ENCODE results near the gene C11orf68.

Gene C11orf68

GRCh38 chr11:65897020-65897471, 21.8 kb downstream of the C11orf68 start:
- Histone ChIP-seq H3K27ac (ENCODE audit: poor library complexity, severe bottlenecking) (peak overlapping the region; percentile 96), H3K27me3 (ENCODE audit: insufficient read depth, poor library complexity, severe bottlenecking) (no peaks in the 10 kb centered on the region), H3K4me3 (ENCODE audit: severe bottlenecking) (no peak overlapping the region), H3K36me3 (ENCODE audit: low read depth) (peaks cover 61% of the 10 kb centered on the region), H3K4me1 (ENCODE audit: insufficient read depth, poor library complexity, severe bottlenecking) (peaks cover 29% of the 10 kb centered on the region), H3K9me3 (ENCODE audit: severe bottlenecking) (no peaks in the 10 kb centered on the region)
- no peak for ATAC-seq (ENCODE audit: low read depth)
- no peak for TF ChIP-seq CTCF (IDR thresholded peaks at IDR 0.05; ENCODE audit: poor library complexity, severe bottlenecking)
- DNase-seq (ENCODE audit: low spot score): no peak

GRCh38 chr11:65896034-65896999, 22.5 kb downstream of the C11orf68 start:
- Histone ChIP-seq H3K27ac (ENCODE audit: poor library complexity, severe bottlenecking) (peak overlapping the region; percentile 96), H3K4me3 (ENCODE audit: severe bottlenecking) (no peak overlapping the region), H3K9me3 (ENCODE audit: severe bottlenecking) (no peaks in the 10 kb centered on the region), H3K27me3 (ENCODE audit: insufficient read depth, poor library complexity, severe bottlenecking) (no peaks in the 10 kb centered on the region), H3K36me3 (ENCODE audit: low read depth) (peaks cover 64% of the 10 kb centered on the region), H3K4me1 (ENCODE audit: insufficient read depth, poor library complexity, severe bottlenecking) (peaks cover 22% of the 10 kb centered on the region)
- TF ChIP-seq CTCF (IDR thresholded peaks at IDR 0.05; ENCODE audit: poor library complexity, severe bottlenecking): no peak
- ATAC-seq (ENCODE audit: low read depth) (no peak), DNase-seq (ENCODE audit: low spot score) (no peak)

GRCh38 chr11:65895482-65895981, 23.3 kb downstream of the C11orf68 start:
- Histone ChIP-seq H3K4me3 (ENCODE audit: severe bottlenecking) (no peak overlapping the region), H3K27me3 (ENCODE audit: insufficient read depth, poor library complexity, severe bottlenecking) (no peaks in the 10 kb centered on the region), H3K9me3 (ENCODE audit: severe bottlenecking) (no peaks in the 10 kb centered on the region), H3K27ac (ENCODE audit: poor library complexity, severe bottlenecking) (peak overlapping the region; percentile 96), H3K36me3 (ENCODE audit: low read depth) (peaks cover 64% of the 10 kb centered on the region), H3K4me1 (ENCODE audit: insufficient read depth, poor library complexity, severe bottlenecking) (peaks cover 17% of the 10 kb centered on the region)
- ATAC-seq (ENCODE audit: low read depth) (no peak), DNase-seq (ENCODE audit: low spot score) (no peak)
- TF ChIP-seq CTCF (IDR thresholded peaks at IDR 0.05; ENCODE audit: poor library complexity, severe bottlenecking): no peak

- ATAC-seq (ENCODE audit: low read depth): no peak
- H3K36me3 ChIP-seq (ENCODE audit: low read depth): peaks cover 64% of the 10 kb centered on the region
- TF ChIP-seq CTCF (IDR thresholded peaks at IDR 0.05; ENCODE audit: poor library complexity, severe bottlenecking): no peak
Observed at GRCh38 chr11:65894034-65894591, 24.7 kb downstream of the C11orf68 start.

More at GRCh38 chr11:65894034-65894591, 24.7 kb downstream of the C11orf68 start:
- Histone ChIP-seq H3K27ac (ENCODE audit: poor library complexity, severe bottlenecking) (peak overlapping the region; percentile 96), H3K27me3 (ENCODE audit: insufficient read depth, poor library complexity, severe bottlenecking) (no peaks in the 10 kb centered on the region), H3K4me3 (ENCODE audit: severe bottlenecking) (no peak overlapping the region), H3K4me1 (ENCODE audit: insufficient read depth, poor library complexity, severe bottlenecking) (peaks cover 27% of the 10 kb centered on the region), H3K9me3 (ENCODE audit: severe bottlenecking) (no peaks in the 10 kb centered on the region)
- DNase-seq (ENCODE audit: low spot score): no peak
